HG03439 (cell line): ENCODE results near the gene HPN.

Experiments
- ATAC-seq: cut with Tn5 transposase; IDR thresholded peaks from one replicate; pipeline ENCODE4 v1.9.1; 2021; ENCODE audit warnings: mild to moderate bottlenecking, moderate library complexity; ENCODE audit not compliant: unreplicated experiment

HPN gene

DNA sequence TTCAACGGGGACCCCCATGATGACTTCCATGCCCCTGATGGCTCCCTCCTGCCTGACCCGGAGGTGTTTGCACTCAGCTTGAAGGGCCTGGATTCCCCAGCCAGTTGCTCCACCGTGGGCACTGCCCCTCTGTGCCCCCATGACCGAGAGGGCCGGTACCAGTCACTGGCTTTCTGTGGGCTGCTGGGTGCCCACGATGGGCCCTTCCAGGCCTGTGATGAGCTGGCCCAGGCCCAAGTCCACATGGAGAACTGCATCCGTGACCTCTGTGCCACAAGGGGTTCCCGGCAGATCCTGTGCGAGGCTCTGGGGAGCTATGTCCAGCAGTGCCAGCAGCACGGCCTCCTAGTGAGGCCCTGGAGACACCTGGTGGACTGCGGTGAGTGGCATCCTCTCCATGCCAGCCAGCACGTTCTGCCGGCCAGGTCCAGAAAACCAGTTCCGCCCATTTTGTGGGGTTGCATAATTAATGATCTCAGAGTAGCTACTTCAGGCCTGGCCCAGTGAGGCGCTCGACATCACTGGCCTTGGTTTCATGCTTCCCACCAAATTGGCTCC lies 39.2 kb downstream of the HPN start:
- no peak for ATAC-seq

DNA sequence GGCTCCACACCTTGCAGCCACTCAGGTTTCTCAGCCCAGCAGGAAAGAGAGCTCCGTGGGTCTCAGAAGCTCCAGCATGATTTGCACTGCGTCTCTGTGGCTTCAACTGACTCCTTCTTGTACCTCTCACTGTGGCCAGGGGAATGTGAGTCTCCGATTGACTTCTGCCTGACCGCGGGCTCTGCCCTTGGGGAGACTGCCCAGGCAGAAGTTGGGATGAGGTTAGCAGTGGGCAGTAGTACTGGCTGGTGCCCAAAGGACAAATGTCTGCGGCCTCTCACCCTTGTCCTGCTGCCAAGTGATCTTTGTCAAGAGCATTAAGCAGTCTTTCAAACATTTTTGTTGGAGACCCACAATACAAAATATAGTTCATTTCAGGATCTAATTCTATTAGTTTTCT lies 39.7 kb downstream of the HPN start:
- ATAC-seq: no peak

GRCh38 chr19:35083691-35084508 lies 42.4 kb downstream of the HPN start:
- no peak for ATAC-seq

DNA sequence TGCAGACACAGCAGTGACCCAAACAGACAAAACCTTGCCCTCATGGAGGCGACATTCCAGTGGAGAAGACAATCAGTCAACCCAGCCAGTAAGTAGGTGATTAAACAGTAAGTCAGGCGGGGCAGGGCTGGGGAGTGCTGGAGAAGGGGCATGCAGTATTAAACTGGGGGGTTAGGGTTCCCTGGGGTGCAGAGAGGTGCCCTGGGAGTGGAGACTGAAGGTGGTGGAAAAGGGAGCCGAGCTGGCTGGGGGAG lies 42.9 kb downstream of the HPN start:
- no peak for ATAC-seq

GRCh38 chr19:35085947-35086346 lies 44.4 kb downstream of the HPN start:
- ATAC-seq: peak; percentile 58

GRCh38 chr19:35086455-35086854 lies 44.9 kb downstream of the HPN start:
- peak; percentile 10 for ATAC-seq

GRCh38 chr19:35087393-35087792 lies 45.9 kb downstream of the HPN start:
- no peak for ATAC-seq

GRCh38 chr19:35088131-35088913 lies 46.8 kb downstream of the HPN start:
- ATAC-seq: no peak

DNA sequence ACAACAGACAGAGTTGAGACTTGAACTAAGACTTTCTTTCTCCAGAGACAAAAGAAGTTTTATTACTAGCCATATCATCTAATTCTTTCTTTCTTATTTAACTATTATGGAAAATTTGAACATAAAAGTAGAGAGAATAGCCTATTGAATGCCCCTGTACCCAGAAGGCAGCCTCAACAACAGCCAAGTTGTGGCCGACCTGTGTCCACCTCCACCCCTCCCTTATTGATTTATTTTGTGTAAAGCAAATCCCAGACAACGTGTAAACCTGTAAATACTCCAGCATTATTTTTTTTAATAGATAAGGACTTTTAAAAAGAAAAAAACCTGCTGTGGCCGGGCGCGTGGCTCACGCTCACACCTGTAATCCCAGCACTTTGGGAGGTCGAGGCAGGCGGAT lies 48.0 kb downstream of the HPN start:
- ATAC-seq: no peak

DNA sequence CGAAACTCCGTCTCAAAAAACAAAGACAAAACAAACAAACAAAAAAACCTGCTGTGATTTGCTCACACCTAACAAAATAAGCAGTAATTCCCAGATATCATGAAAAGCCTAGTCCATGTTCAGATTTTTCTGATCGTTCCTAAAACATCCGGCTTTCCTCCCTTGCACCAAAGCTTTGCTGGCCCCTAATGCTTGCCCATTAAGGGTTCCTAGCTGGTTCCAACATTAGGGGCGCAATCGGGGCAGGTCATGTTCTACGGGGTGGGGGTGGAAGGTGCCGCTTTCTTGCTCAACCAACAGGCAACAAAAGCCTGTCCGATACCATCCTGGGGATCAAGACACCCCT lies 48.6 kb downstream of the HPN start:
- ATAC-seq: no peak

DNA sequence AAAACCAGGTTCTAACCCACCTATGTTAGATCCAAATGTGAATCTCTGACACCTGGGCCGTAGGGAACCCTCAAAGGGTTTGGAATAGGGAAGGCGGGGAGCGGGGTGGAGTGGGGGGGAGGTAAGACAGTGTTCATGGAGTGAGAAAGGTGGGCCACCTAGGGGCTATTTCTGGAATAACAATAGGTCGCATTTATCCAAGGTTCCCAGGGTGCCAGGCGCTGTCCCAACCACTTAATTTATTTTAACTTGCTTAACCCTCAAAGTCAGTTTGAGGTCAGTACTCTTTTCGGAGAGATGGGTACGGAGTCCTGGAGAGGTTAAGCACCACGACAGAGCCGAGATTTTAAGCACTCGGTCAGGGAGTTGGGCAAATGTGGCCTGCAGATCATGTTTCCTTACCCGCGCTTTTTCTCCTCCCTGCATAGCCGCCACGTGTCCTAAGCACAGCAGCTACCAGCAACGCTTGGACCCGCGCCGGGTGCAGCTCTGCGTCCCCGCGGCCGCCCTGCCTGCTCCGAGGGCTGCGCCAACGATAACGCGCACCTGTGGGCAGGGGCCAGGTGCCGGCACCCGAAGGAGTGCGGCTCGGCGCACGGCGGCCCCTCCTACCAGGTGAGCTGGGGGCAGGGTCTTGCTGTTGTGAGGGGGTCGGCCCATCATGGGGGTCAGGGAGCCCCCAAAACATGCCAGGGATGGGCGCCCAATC lies 49.1 kb downstream of the HPN start:
- no peak for ATAC-seq

- ATAC-seq: no peak
Observed at GRCh38 chr19:35093430-35093829, 51.9 kb downstream of the HPN start.

- no peak for ATAC-seq
Observed at GRCh38 chr19:35093941-35094647, 52.6 kb downstream of the HPN start.

DNA sequence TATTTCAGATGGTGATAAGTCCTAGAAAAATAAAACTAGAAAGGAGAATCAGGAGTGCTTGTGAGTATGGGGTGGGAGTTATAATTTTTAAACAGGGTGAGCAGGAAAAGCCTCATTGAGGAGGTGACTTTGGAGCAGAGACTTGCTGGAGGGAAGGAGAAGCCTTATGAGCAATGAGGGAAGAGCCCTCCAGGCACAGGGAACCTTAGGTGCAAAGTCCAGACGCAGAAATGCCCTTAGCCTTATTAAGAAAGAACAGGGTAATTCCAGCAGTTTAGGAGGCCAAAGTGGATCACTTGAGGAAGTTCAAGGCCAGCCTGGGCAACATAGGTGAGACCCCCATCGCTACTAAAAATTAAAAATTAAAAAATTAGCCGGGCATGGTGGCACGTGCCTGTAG lies 53.1 kb downstream of the HPN start:
- no peak for ATAC-seq

GRCh38 chr19:35095667-35096368 lies 54.3 kb downstream of the HPN start:
- no peak for ATAC-seq

GRCh38 chr19:35098413-35099049 lies 57.0 kb downstream of the HPN start:
- ATAC-seq: no peak

DNA sequence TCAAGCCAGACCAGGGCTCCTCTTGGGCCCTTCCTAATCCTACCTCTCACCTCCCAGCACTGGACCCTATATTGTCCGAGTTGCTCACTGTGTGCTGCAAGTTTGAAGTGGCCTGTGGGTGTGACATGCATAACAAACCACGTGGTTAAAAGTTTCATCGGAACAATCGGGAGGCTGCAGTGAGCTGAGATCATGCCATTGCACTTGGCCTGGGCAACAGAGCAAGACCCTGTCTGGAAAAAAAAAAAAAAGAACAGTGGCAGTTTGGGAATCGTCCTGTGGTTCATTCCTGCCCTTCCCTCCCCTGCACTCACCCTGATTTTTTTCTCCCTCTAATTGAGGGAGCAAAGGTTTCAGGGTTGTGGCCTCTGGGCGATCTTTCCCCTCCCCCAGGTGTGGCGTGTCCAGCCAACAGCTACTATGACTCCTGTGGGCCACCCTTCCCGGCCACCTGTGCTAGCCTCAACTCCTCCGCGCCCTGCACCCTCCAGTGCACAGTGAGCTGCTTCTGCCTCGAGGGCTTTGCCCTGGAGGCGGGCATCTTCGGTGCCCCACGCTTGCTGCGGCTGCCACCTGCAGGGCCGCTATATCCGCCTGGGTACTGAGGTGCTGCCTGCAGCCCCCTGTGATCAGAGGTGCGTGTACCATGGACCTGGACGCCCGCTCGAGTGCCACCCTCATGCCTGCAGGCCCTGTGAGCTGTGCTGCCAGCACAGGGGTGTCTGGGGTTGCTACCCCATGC lies 57.8 kb downstream of the HPN start:
- ATAC-seq: no peak

DNA sequence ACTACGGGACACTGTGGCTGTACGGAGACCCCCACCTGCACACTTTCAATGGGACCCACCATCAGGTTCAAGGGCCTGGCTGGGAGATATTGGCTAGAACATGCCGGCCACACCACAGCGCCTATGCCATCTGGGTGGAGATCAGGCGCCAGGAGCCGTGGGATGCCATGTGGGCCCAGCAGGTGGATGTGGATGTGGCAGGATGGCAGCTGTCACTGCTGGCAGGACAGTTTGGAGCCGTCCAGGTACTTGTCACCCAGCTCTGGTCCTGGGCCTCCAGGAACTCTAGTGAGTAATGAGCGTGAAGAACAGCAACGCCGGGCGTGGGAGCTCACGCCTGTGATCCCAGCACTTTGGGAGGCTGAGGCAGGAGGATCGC lies 58.4 kb downstream of the HPN start:
- no peak for ATAC-seq
